Loucy (cell line): ENCODE measurements around the gene SPDL1.

Source experiments
- H2AFZ ChIP-seq: fragments of 200-600 bp; sonication (generic); 2 replicates; pipeline ENCODE4 v1.6.0; 2016; ENCODE audit warnings: antibody characterized with exemption, mild to moderate bottlenecking, low read length, moderate library complexity
- H3F3A ChIP-seq: fragments of 200-600 bp; 2 replicates; pipeline ENCODE4 v1.6.0; 2016; ENCODE audit warnings: antibody characterized with exemption, low read depth, mild to moderate bottlenecking
- H3K27me3 ChIP-seq: fragments of 200-600 bp; sonication (generic); 2 replicates; pipeline ENCODE4 v1.6.1; 2014; ENCODE audit warnings: low read length, mild to moderate bottlenecking; ENCODE audit not compliant: insufficient read depth, poor library complexity, severe bottlenecking
- H3K36me3 ChIP-seq: fragments of 200-600 bp; sonication (generic); 2 replicates; pipeline ENCODE4 v1.6.1; 2016; ENCODE audit warnings: low read length; ENCODE audit not compliant: insufficient read depth
- H3K4me1 ChIP-seq: fragments of 200-600 bp; sonication (generic); 2 replicates; pipeline ENCODE4 v1.5.1; 2014; ENCODE audit warnings: low read length, mild to moderate bottlenecking; ENCODE audit not compliant: insufficient read depth, poor library complexity, severe bottlenecking
- H3K4me2 ChIP-seq: fragments of 200-600 bp; sonication (generic); 2 replicates; pipeline ENCODE4 v1.6.0; 2014; ENCODE audit warnings: antibody characterized with exemption, low read length, low read depth, mild to moderate bottlenecking; ENCODE audit not compliant: poor library complexity, severe bottlenecking
- H3K4me3 ChIP-seq: fragments of 200-600 bp; sonication (generic); 2 replicates; pipeline ENCODE4 v1.5.1; 2014; ENCODE audit warnings: low read length, mild to moderate bottlenecking, mixed read lengths; ENCODE audit not compliant: poor library complexity, severe bottlenecking
- H3K79me2 ChIP-seq: fragments of 200-600 bp; sonication (generic); 2 replicates; pipeline ENCODE4 v1.6.1; 2014; ENCODE audit warnings: low read length; ENCODE audit not compliant: insufficient read depth
- H3K9ac ChIP-seq: fragments of 200-600 bp; sonication (generic); 2 replicates; pipeline ENCODE4 v1.6.0; 2014; ENCODE audit warnings: mild to moderate bottlenecking, low read depth, low read length, moderate library complexity; ENCODE audit not compliant: poor library complexity, severe bottlenecking
- H3K9me2 ChIP-seq: fragments of 200-600 bp; sonication (generic); replicated peaks from 2 replicates; pipeline ENCODE4 v1.6.1; 2016; ENCODE audit warnings: low read depth, low read length, mixed read lengths
- H3K9me3 ChIP-seq: fragments of 200-600 bp; sonication (generic); 2 replicates; pipeline ENCODE4 v1.6.1; 2014; ENCODE audit warnings: mild to moderate bottlenecking, antibody characterized with exemption, low read length, low read depth; ENCODE audit not compliant: insufficient read depth
- H4K20me1 ChIP-seq: fragments of 200-600 bp; sonication (generic); 2 replicates; pipeline ENCODE4 v1.6.0; 2014; ENCODE audit warnings: antibody characterized with exemption, low read length, mild to moderate bottlenecking; ENCODE audit not compliant: insufficient read depth, poor library complexity, severe bottlenecking
- EZH2phosphoT487 ChIP-seq: fragments of 200-600 bp; IDR thresholded peaks from 2 replicates; pipeline ENCODE4 v1.6.1; 2018; ENCODE audit warnings: antibody characterized with exemption, mild to moderate bottlenecking, moderate library complexity, borderline replicate concordance
- TF ChIP-seq, protein P1 (sequence below): fragments of 200-600 bp; sonication (generic); conservative IDR thresholded peaks from 2 replicates; pipeline ENCODE4 v1.5.1; 2014; ENCODE audit warnings: mild to moderate bottlenecking, antibody characterized with exemption, low read length

SPDL1 gene

DNA sequence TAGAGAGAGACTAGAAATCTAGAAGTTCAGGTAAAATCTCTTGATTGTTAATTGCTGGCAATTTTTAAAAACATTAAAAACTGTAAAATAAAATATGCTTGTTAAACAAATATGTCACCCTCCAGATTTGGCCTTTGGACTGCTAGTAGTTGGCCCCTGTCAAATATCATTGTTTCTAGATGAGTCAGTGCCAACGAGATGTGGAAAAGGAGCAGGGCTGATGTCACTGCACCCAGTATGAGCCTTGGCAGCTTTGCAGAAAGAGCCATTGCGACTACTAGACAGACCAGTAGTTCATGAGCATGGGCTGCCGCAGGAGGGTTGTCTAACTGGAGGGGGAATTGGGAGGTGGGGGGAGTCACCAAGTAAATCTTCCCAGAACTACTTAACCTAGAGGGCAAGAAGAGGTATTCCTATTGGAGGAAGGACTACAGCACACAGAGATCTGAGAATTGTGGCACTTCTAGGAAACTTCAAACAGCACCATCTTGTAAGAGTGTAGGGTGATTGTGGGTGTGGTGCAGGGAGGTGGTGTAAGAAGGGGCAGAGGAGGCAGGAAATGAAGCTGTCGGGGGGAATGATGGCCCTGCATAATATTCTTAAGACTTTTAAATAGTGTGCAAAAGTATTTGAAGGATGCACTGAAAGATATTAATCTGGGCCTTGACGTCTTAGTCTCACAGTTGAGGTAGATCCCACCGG lies 46.4 kb downstream of the SPDL1 start:
- Histone ChIP-seq H3F3A (no peaks in the 10 kb centered on the region), H3K79me2 (no peaks in the 10 kb centered on the region), H2AFZ (no peak overlapping the region), H3K4me3 (no peak overlapping the region), H3K4me2 (no peak overlapping the region), H3K9me2 (no peaks in the 10 kb centered on the region), H3K36me3 (no peaks in the 10 kb centered on the region), H3K9me3 (no peaks in the 10 kb centered on the region), H3K4me1 (no peaks in the 10 kb centered on the region), H3K27me3 (no peaks in the 10 kb centered on the region), H4K20me1 (no peaks in the 10 kb centered on the region), H3K9ac (no peak overlapping the region)
- no peak for TF ChIP-seq EZH2phosphoT487
- TF ChIP-seq, protein P1, sequence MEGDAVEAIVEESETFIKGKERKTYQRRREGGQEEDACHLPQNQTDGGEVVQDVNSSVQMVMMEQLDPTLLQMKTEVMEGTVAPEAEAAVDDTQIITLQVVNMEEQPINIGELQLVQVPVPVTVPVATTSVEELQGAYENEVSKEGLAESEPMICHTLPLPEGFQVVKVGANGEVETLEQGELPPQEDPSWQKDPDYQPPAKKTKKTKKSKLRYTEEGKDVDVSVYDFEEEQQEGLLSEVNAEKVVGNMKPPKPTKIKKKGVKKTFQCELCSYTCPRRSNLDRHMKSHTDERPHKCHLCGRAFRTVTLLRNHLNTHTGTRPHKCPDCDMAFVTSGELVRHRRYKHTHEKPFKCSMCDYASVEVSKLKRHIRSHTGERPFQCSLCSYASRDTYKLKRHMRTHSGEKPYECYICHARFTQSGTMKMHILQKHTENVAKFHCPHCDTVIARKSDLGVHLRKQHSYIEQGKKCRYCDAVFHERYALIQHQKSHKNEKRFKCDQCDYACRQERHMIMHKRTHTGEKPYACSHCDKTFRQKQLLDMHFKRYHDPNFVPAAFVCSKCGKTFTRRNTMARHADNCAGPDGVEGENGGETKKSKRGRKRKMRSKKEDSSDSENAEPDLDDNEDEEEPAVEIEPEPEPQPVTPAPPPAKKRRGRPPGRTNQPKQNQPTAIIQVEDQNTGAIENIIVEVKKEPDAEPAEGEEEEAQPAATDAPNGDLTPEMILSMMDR, result no peak

DNA sequence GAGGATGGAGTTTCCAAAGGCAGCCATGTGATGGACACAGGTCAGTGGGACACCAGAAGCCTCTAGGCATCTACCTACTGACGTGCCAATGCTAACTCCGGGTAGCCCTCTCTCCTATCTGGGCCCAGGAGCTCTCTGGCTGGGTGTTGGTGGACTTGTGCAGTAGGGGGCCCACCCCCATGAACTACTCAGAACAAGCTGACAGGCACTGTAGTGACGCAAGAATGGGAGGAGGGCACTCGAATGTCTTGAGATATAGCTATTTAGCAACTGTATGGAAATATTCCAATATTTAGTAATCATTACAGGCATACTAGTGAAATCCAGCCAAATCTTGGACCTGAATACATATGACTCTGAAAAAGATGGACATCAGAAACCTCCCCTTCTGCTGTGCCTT lies 47.8 kb downstream of the SPDL1 start:
- H3K9me3 ChIP-seq, result no peaks in the 10 kb centered on the region
- no peaks in the 10 kb centered on the region for H3K9me2 ChIP-seq
- H3K36me3 ChIP-seq, result no peaks in the 10 kb centered on the region
- H3K4me2 ChIP-seq, result no peak overlapping the region
- H3K4me1 ChIP-seq, result no peaks in the 10 kb centered on the region
- H3K9ac ChIP-seq, result no peak overlapping the region
- no peaks in the 10 kb centered on the region for H3K27me3 ChIP-seq
- no peaks in the 10 kb centered on the region for H3F3A ChIP-seq
- H4K20me1 ChIP-seq, result no peaks in the 10 kb centered on the region
- H3K4me3 ChIP-seq, result no peak overlapping the region
- no peak for TF ChIP-seq EZH2phosphoT487
- TF ChIP-seq, protein P1, result no peak
- no peak overlapping the region for H2AFZ ChIP-seq
- H3K79me2 ChIP-seq, result no peaks in the 10 kb centered on the region

DNA sequence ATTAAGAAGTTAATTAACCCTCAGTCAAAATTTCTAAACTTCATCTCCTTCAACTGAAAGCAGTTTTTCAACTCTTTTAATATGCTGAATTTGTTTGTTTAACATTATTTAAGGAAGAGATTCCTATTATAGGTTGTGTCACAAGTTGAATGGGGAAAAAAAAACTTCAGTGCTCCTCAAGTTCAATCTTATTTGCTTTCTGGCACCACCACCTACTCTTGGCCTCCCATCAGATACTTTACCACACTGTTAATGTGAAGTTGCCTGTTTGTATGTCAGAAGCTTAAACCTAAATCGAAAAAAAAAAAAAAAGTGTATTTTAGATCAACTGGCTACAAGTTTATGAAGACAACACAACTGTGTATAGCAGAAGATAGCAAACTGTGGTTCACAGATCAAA lies 49.4 kb downstream of the SPDL1 start:
- Histone ChIP-seq H3K79me2 (peaks cover 8% of the 10 kb centered on the region), H3K27me3 (no peaks in the 10 kb centered on the region), H3K9me3 (no peaks in the 10 kb centered on the region), H3F3A (no peaks in the 10 kb centered on the region), H3K9ac (no peak overlapping the region), H3K36me3 (no peaks in the 10 kb centered on the region), H3K4me1 (no peaks in the 10 kb centered on the region), H3K4me2 (no peak overlapping the region), H2AFZ (no peak overlapping the region), H4K20me1 (no peaks in the 10 kb centered on the region), H3K9me2 (no peaks in the 10 kb centered on the region), H3K4me3 (no peak overlapping the region)
- TF ChIP-seq EZH2phosphoT487, result no peak
- TF ChIP-seq, protein P1, result no peak
